Endodermal cell (in vitro differentiated cells): ENCODE measurements around the gene TSPAN9. TPM values are rescaled to one million over a fixed set of nuclear protein-coding genes. Genes with fewer than 3 reads are reported as not detected.

ENCODE experiments used
- DNase-seq: peaks from one replicate; pipeline ENCODE4 v3.0.0-alpha.2; 2017
- H3K27ac ChIP-seq: 2 replicates; pipeline ENCODE4 v1.5.1; 2013; ENCODE audit warnings: mild to moderate bottlenecking, low read depth, low read length, moderate library complexity
- H3K27me3 ChIP-seq: 2 replicates; pipeline ENCODE4 v1.6.1; 2013; ENCODE audit warnings: mild to moderate bottlenecking, low read length, moderate library complexity; ENCODE audit not compliant: insufficient read depth, control insufficient read depth, poor library complexity, severe bottlenecking
- H3K36me3 ChIP-seq: 2 replicates; pipeline ENCODE4 v1.7.0; 2013; ENCODE audit warnings: mild to moderate bottlenecking, low read length, moderate library complexity; ENCODE audit not compliant: control insufficient read depth, insufficient read depth
- H3K4me1 ChIP-seq: one replicate; pipeline ENCODE4 v1.7.0; 2013; ENCODE audit warnings: low read length; ENCODE audit not compliant: control insufficient read depth, insufficient read depth
- H3K4me3 ChIP-seq: 2 replicates; pipeline ENCODE4 v1.5.1; 2013; ENCODE audit warnings: mild to moderate bottlenecking, low read length, moderate library complexity
- H3K9ac ChIP-seq: 2 replicates; pipeline ENCODE4 v1.6.1; 2013; ENCODE audit warnings: mild to moderate bottlenecking, low read length, moderate library complexity; ENCODE audit not compliant: poor library complexity, severe bottlenecking; ENCODE audit errors: extremely low read depth
- H3K9me3 ChIP-seq: 2 replicates; pipeline ENCODE4 v1.6.1; 2013; ENCODE audit warnings: mild to moderate bottlenecking, low read length, moderate library complexity; ENCODE audit not compliant: control insufficient read depth
- H3K27ac Mint-ChIP-seq: 2 replicates; pipeline ENCODE4 v1.8.0; 2020; ENCODE audit warnings: mixed read lengths
- H3K27me3 Mint-ChIP-seq: 2 replicates; pipeline ENCODE4 v1.8.0; 2021; ENCODE audit warnings: mild to moderate bottlenecking, mixed read lengths; ENCODE audit not compliant: insufficient read depth
- H3K36me3 Mint-ChIP-seq: 2 replicates; pipeline ENCODE4 v1.8.0; 2020; ENCODE audit warnings: low read depth, mixed read lengths
- H3K4me1 Mint-ChIP-seq: 2 replicates; pipeline ENCODE4 v1.8.0; 2020; ENCODE audit warnings: mixed read lengths
- H3K4me3 Mint-ChIP-seq: 2 replicates; pipeline ENCODE4 v1.8.0; 2020; ENCODE audit warnings: mild to moderate bottlenecking, moderate library complexity, mixed read lengths
- H3K9me3 Mint-ChIP-seq: 2 replicates; pipeline ENCODE4 v1.8.0; 2020; ENCODE audit warnings: mild to moderate bottlenecking, mixed read lengths
- CTCF ChIP-seq: fragments of 200-600 bp; sonication (generic); conservative IDR thresholded peaks from 2 replicates; pipeline ENCODE4 v1.5.0; 2021; ENCODE audit warnings: antibody characterized with exemption, mild to moderate bottlenecking
- WGBS, 2 experiments: methylation state at CpG; one replicate each; pipeline versions ENCODE4 v1.1.5 to v1.1.7; 2013; ENCODE audit warnings: missing lambda C conversion rate in 2 of 2, mixed read lengths in 1 of 2; ENCODE audit not compliant: insufficient coverage in 1 of 2, insufficient read length in 1 of 2; 5-methylcytosine and 5-hydroxymethylcytosine counted together
- total RNA-seq, 2 donors: library from RNA; stranded (reverse); fragmentation: NEBNext Ultra II Directional in 1 of 2; extraction: Animal tissue kit (Norgen Biotek cat#: 25700) in 1 of 2; gene quantifications; 2 replicates in 1 of 2; 3 replicates in 1 of 2; pipeline ENCODE4 v1.2.1, GENCODE V29; 2021

TSPAN9 gene
- total RNA-seq, 2 donors from 2014 or later: 31.9 to 80.8 TPM

GRCh38 chr12:3335078-3335487 is 257.9 kb downstream of the TSPAN9 start:
- no peak overlapping the region for H3K4me3 ChIP-seq
- Mint-ChIP-seq H3K27ac (no peak overlapping the region), H3K9me3 (no peaks in the 10 kb centered on the region), H3K4me3 (no peak overlapping the region), H3K4me1 (peaks cover 4% of the 10 kb centered on the region), H3K36me3 (no peaks in the 10 kb centered on the region), H3K27me3 (no peaks in the 10 kb centered on the region)
- no peak for DNase-seq
- TF ChIP-seq CTCF: no peak
- no peaks in the 10 kb centered on the region for H3K9me3 ChIP-seq
- H3K27me3 ChIP-seq: no peaks in the 10 kb centered on the region
- no peak overlapping the region for H3K27ac ChIP-seq
- no peaks in the 10 kb centered on the region for H3K4me1 ChIP-seq
- WGBS, 2 experiments: 95 to 96% methylated on average over 8 of the region's 8 CpGs
- no peak overlapping the region for H3K9ac ChIP-seq
- H3K36me3 ChIP-seq: no peaks in the 10 kb centered on the region

Other genes with a start within 250 kb of the TSPAN9 start
- not detected for gene NRIP2, start 242.3 kb upstream of the TSPAN9 start, total RNA-seq
- under 1 TPM; 0.22 to 0.29 TPM for gene TEX52, start 220.3 kb upstream of the TSPAN9 start, total RNA-seq
- gene FOXM1, start 200.2 kb upstream of the TSPAN9 start, total RNA-seq: 100 to 1,000 TPM in 1 of 2 donors, 10 to 100 TPM in 1; 93.9 to 147 TPM
- gene RHNO1, start 200.2 kb upstream of the TSPAN9 start, total RNA-seq: 10 to 100 TPM; 64.9 to 70.0 TPM
- 10 to 100 TPM; 28.1 to 47.9 TPM for gene TULP3, start 186.5 kb upstream of the TSPAN9 start, total RNA-seq
- 10 to 100 TPM; 35.7 to 82.5 TPM for gene TEAD4, start 118.0 kb upstream of the TSPAN9 start, total RNA-seq